ENCODE results near the gene PMFBP1. TPM values are rescaled to one million over a fixed set of nuclear protein-coding genes. Genes with fewer than 3 reads are reported as not detected.

PMFBP1 gene
- total RNA-seq, 1 experiment from 2014 or later = 2.7 TPM

GRCh38 chr16:72159801-72160200 lies 12.2 kb downstream of the PMFBP1 start:
- Histone ChIP-seq H4K5ac (ENCODE audit: insufficient read length, low read depth, low read length) (no peak overlapping the region), H2BK20ac (ENCODE audit: low read depth, low read length, poor library complexity, severe bottlenecking) (no peak overlapping the region), H2BK120ac (ENCODE audit: low read depth, low read length, poor library complexity, severe bottlenecking) (no peak overlapping the region), H4K91ac (ENCODE audit: insufficient read length, low read depth, low read length) (no peak overlapping the region), H3K9ac (ENCODE audit: extremely low read depth, insufficient read length, low read length) (no peak overlapping the region), H2BK5ac (ENCODE audit: insufficient read length, low read length) (no peak overlapping the region), H2AK5ac (ENCODE audit: insufficient read length, low read length) (no peak overlapping the region), H3T11ph (ENCODE audit: low read length) (no peak overlapping the region), H2BK12ac (ENCODE audit: insufficient read length, low read depth, low read length) (no peak overlapping the region), H3K27me3 (ENCODE audit: insufficient read depth, low read length) (no peaks in the 10 kb centered on the region), H3K9me3 (ENCODE audit: control insufficient read depth, low read depth, low read length) (no peaks in the 10 kb centered on the region), H3K23me2 (ENCODE audit: insufficient read length, low read depth, low read length, poor library complexity, severe bottlenecking) (no peaks in the 10 kb centered on the region), H2BK15ac (ENCODE audit: low read depth, low read length) (no peak overlapping the region), H3K56ac (ENCODE audit: insufficient read length, low read depth, low read length) (no peak overlapping the region), H3K27ac (ENCODE audit: insufficient read length, low read depth, low read length) (no peak overlapping the region), H3K18ac (ENCODE audit: insufficient read length, low read depth, low read length) (no peak overlapping the region), H3K23ac (ENCODE audit: insufficient read length, low read depth, low read length) (no peak overlapping the region), H3K79me2 (ENCODE audit: insufficient read depth, low read length) (no peaks in the 10 kb centered on the region), H4K20me1 (ENCODE audit: control insufficient read depth, insufficient read depth, insufficient read length) (no peaks in the 10 kb centered on the region), H3K4me2 (ENCODE audit: insufficient read depth, insufficient read length, low read length) (no peak overlapping the region), H3K4me1 (ENCODE audit: insufficient read depth, low read length) (no peaks in the 10 kb centered on the region), H4K8ac (replicated peaks; ENCODE audit: insufficient read length, low read depth, low read length) (no peak overlapping the region), H3K4ac (ENCODE audit: low read depth, low read length) (no peak overlapping the region), H3K79me1 (ENCODE audit: insufficient read depth, low read depth, low read length, poor library complexity, severe bottlenecking) (no peaks in the 10 kb centered on the region), H3K14ac (ENCODE audit: insufficient read depth, low read length) (no peak overlapping the region), H2AFZ (ENCODE audit: low read length) (no peak overlapping the region)
- WGBS (ENCODE audit: extremely low coverage, insufficient read length, low lambda C conversion rate) = no CpG with 5 or more reads among the region's 2 CpGs
- Mint-ChIP-seq H3K9me3 (peaks cover 0 to 3% of the 10 kb centered on the region in 2 experiments; a peak in 2 of 5 replicates), H3K36me3 (ENCODE audit: insufficient read depth in 1 of 3, low read depth in 3 of 3) (peaks cover 0 to 4% (median 2%) of the 10 kb centered on the region in 3 experiments; a peak in 4 of 7 replicates), H3K4me3 (no peak overlapping the region), H3K27me3 (ENCODE audit: low read depth) (peaks cover 3% of the 10 kb centered on the region), H3K27ac (no peak overlapping the region), H3K4me1 (peaks cover 15% of the 10 kb centered on the region in 2 experiments)
- no peak for DNase-seq
- TF ChIP-seq, protein P1, sequence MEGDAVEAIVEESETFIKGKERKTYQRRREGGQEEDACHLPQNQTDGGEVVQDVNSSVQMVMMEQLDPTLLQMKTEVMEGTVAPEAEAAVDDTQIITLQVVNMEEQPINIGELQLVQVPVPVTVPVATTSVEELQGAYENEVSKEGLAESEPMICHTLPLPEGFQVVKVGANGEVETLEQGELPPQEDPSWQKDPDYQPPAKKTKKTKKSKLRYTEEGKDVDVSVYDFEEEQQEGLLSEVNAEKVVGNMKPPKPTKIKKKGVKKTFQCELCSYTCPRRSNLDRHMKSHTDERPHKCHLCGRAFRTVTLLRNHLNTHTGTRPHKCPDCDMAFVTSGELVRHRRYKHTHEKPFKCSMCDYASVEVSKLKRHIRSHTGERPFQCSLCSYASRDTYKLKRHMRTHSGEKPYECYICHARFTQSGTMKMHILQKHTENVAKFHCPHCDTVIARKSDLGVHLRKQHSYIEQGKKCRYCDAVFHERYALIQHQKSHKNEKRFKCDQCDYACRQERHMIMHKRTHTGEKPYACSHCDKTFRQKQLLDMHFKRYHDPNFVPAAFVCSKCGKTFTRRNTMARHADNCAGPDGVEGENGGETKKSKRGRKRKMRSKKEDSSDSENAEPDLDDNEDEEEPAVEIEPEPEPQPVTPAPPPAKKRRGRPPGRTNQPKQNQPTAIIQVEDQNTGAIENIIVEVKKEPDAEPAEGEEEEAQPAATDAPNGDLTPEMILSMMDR (conservative IDR thresholded peaks at IDR 0.05) = no peak
